Measurements from ENCODE around the gene IQGAP2.
"Not testable (repeated sequence)": the region's sequence is repeated elsewhere in the genome, so short reads cannot be mapped to it uniquely, and the experiment has no call there.

Gene IQGAP2

DNA sequence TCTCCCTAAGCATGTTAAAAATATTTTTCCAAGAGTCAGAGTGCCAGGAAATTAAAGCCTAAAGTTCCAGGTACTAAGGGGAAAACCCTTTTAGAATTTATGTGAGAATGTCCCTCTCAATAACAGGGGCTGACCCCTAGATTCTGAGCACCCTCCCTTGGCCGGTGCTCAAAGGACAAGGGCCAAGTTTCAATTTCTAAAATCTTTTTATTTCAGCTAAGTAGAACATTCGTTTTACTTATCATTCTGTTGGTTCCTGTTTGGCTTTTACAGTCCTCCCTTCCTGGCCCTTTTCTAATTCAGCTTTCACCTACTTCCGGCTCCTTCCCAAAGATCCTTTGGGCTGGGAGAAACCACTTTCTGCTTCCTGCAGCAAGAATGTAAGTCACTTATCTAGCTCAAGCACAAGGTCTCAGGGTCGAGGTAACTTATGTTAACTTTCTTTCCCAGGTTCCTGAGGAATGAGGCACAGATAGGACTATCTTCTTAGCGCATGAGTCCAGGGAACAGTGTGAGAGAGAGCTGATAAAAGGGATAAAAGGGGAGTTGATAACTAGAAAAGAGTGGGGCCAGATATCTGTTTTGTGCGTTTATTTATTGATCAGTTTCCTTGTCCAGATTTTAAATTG is 254.7 kb downstream of the IQGAP2 start:
- DNase-seq (ENCODE audit: low spot score), result peak; percentile 9

GRCh38 chr5:76660360-76660759 is 257.3 kb downstream of the IQGAP2 start:
- no peak for DNase-seq (ENCODE audit: low spot score)

DNA sequence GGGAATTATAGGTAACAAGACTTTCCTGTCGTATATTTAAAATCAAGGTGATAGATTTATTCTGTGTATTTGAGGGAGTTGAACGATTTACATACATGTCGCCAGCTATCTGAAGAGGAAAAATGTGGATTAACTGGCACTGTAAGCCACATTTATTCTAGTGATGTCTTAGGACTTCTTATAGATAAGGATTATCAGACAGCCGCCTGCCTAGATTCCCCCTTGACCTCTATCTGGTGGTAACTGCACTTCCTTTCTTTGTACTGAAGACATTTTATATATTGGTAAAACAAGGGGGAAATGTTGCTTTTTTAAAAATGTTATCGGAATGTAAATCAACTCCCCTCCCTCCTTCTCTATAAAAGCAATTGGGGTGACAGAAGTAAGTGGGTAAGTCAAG is 259.4 kb downstream of the IQGAP2 start:
- no peak for DNase-seq (ENCODE audit: low spot score)

- no peak for DNase-seq (ENCODE audit: low spot score)
Measured at GRCh38 chr5:76663573-76663972, 260.5 kb downstream of the IQGAP2 start.

GRCh38 chr5:76664079-76664478 is 261.0 kb downstream of the IQGAP2 start:
- DNase-seq (ENCODE audit: low spot score), result no peak

DNA sequence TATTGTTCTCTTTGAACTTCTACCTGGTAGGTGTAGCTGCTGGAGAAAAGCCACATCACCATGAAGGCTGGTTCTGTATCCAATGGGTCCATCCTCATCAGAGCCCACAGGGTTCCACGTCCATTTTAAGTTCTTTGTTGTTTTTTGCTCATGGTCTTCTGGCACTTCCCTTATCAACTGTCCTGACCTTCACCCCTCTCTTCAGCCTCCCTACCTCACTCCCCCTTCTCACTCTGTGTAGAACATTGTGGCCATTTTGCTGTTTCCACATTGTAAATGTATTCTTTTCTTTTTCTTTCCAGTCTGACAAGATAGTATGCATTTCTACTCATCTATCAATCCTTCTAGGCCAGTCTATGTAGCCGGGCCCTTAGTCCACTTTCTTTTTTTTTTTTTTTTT is 264.4 kb downstream of the IQGAP2 start:
- DNase-seq (ENCODE audit: low spot score), result no peak

- DNase-seq (ENCODE audit: low spot score), result no peak
Measured at GRCh38 chr5:76669245-76669644, 266.2 kb downstream of the IQGAP2 start.

GRCh38 chr5:76670508-76670907 is 267.4 kb downstream of the IQGAP2 start:
- DNase-seq (ENCODE audit: low spot score), result no peak

DNA sequence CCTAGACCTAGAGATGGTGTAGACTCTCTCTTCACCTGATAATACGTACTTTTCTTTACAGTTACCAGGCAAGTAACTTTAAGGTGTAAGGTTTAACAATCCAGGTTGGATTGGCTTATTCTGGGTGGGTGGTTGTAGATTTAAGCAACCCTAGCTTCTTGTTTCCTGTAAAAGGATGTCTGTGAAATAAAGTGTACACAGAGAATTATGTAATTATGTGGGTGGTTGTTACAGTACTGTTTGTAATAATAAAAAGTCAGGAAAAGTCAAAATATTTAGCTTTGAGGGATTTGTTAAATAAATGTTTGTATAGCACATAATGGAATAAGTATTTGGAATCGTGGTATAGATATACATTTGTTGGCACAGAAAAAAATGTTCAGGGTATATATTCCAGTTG is 269.2 kb downstream of the IQGAP2 start:
- DNase-seq (ENCODE audit: low spot score), result no peak

DNA sequence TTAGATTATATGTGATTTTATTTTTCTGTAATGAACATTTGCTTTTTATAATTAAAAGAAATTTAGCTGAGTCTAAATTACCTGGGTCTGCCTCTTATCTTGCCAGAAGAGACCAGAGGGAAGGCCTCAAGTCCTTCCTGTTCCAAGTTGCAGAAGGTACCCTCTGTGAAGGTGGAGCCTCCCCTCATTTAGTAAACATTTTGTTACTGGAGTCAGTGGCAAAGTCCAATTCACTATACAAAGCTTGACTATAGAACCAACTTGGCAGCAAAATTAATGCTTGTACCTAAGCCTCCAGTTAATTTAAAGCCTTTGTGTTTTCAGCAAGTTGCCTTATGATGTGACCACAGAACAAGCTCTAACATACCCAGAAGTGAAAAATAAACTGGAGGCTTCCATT is 270.0 kb downstream of the IQGAP2 start:
- DNase-seq (ENCODE audit: low spot score), result no peak

GRCh38 chr5:76674330-76675066 is 271.4 kb downstream of the IQGAP2 start:
- DNase-seq (ENCODE audit: low spot score), result no peak

GRCh38 chr5:76675364-76675763 is 272.3 kb downstream of the IQGAP2 start:
- no peak for DNase-seq (ENCODE audit: low spot score)

GRCh38 chr5:76677849-76678472 is 274.9 kb downstream of the IQGAP2 start:
- DNase-seq (ENCODE audit: low spot score), result no peak

GRCh38 chr5:76679231-76679630 is 276.1 kb downstream of the IQGAP2 start:
- no peak for DNase-seq (ENCODE audit: low spot score)

- not testable (repeated sequence) for DNase-seq (ENCODE audit: low spot score)
Measured at GRCh38 chr5:76680826-76681225, 277.7 kb downstream of the IQGAP2 start.

DNA sequence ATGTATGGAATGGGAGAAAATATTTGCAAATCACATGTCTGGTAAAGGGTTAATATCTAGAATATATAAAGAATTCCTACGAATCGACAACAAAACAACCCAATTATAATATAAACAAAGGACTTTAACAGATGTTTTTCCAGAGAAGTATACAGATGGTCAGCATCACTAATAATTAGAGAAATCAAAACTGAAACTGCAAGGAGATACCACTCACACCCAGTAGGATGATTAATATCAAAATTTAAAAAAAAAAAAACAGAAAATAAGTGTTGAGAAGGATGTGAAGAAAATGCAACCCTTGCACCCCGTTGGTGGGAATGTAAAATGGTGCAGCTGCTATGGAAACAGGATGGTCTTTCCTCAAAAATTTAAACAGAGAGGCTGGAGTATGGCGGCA is 278.2 kb downstream of the IQGAP2 start:
- no peak for DNase-seq (ENCODE audit: low spot score)

DNA sequence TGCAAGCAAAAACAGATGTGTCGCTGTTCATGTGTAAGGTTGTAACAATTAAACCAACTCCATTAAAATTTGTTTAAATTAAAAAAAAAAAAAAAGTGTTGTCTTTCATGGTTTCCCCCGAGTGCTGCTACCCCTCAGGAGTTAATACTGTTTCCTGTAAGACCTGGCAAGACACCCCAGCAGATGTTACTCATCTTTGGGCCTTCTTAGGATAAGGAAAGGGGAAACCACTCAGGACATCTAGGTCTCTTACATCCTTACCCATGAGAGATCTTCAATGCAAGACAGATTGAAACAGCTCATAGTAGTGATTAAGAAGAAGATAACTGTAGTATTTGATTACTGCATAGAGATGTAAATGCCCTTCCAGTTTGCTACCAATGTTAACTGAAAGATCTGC is 279.3 kb downstream of the IQGAP2 start:
- DNase-seq (ENCODE audit: low spot score), result no peak

- no peak for DNase-seq (ENCODE audit: low spot score)
Measured at GRCh38 chr5:76683816-76684731, 281.0 kb downstream of the IQGAP2 start.

DNA sequence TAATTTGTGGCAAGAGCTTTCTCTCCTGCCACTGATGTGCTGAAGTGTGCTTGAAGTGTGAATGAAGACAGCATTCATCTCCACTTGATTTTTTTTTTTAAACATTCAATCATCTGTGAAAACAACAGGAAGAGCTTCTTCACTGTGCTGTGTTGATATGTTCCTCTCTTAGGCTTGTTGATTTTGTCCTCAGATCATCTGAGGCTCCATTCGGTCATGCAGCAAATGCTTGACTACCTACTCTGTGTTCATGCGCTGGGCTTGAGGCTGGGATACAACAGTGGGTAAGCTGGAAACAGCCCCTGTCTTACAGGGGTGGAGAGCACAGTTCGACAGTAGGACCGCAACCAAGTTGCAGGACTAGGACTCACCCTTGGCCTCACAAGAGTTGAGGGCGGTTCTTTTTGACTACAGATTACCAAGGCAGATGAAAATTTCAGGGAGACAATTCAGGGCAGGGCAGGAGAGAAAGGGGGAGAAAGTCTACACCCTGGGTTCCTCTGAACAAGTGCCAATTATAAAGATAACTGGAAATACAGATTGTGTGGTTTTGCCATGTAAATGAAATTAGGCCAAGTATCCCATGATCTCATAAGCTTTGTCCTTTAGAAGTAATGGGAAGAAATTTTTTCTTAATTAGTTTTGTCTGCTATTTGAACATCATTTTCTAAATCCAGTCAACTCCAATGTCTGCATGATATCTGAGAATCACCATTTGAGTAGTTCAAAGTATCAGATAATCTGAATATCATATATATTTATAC is 281.9 kb downstream of the IQGAP2 start:
- no peak for DNase-seq (ENCODE audit: low spot score)

DNA sequence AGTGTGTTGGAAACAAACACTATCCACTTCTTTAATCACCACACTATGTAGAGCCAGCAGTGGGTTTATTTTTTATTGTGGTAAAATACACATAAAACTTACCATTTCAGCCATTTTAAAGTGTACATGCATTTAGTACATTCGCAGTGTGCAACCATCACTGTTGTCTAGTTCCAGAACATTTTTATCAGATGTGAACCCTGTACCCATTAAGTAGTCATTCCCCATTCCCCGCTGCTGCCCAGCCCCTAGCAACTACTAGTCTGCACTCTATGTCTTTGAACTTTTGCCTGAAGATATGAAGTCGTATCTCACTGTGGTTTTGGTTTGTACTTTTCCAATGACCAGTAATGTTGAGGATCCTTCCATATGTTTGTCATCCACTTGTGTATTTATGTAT is 282.6 kb downstream of the IQGAP2 start:
- no peak for DNase-seq (ENCODE audit: low spot score)

DNA sequence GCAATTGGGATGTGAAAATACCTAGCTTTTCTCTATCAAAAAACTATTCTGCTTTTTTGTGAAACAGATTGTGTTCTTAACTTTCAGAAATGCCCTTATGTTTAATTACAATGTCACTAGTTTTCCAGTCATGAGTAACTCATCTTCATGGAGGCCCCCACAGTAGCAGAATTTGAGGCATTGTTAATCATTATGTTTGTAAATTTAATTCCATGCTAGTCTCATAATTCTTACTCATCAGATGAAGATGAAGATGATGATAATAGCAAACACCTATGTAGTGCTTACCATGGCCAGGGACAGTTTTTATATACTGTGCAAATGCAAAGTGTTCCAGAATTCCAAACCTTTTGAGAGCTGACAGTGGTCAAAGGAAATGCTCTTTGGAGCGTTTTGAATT is 285.1 kb downstream of the IQGAP2 start:
- no peak for DNase-seq (ENCODE audit: low spot score)

DNA sequence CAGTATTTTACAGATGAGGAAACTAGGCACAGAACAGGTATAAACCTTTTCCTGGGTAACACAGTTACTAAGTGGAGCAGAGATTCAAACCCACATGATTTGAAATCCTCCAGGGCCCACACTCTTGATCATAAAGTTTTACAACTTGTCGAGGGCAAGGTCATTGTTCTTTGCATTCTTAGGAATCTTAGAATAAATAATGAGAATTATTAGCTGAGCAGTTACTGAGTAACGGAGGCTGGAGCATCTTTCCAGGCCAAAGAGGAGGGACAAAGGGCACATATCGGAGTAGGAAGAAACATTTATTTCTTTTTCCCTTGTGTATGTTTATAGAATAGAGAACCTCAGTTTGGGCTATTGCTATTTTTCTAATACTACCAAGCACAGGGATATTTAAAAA is 285.8 kb downstream of the IQGAP2 start:
- DNase-seq (ENCODE audit: low spot score), result no peak

Data from hematopoietic multipotent progenitor cell treated with erythropoietin and hydrocortisone succinate and interleukin-3 and kit ligand, for 17 days (in vitro differentiated cells).